ENCODE measurements around the gene NHLRC1. TPM values are rescaled to one million over a fixed set of nuclear protein-coding genes. Genes with fewer than 3 reads are reported as not detected.

NHLRC1 gene
- total and polyA plus RNA-seq, 2 of the 13 experiments (the other 11 are each of a cell fraction or from before 2014, with no cell fraction given): 0.04 to 0.11 TPM

GRCh38 chr6:18122128-18123093 lies at the start of gene NHLRC1 (continued):
- TF ChIP-seq ZBTB49 (CRISPR knock-in tag; IDR thresholded peaks at IDR 0.05; ENCODE audit: borderline replicate concordance) (peak; percentile 90; the same call in 1 of the 2 replicates), NCOA2 (CRISPR knock-in tag; IDR thresholded peaks at IDR 0.05) (peak; percentile 81), ZNF644 (CRISPR knock-in tag; IDR thresholded peaks at IDR 0.05; ENCODE audit: low read depth) (peak; percentile 88), ZSCAN21 (CRISPR knock-in tag; IDR thresholded peaks at IDR 0.05; ENCODE audit: borderline replicate concordance) (peak; percentile 89; the same call in 1 of the 2 replicates), ZNF432 (CRISPR knock-in tag; IDR thresholded peaks at IDR 0.05; ENCODE audit: borderline replicate concordance) (no peak), ZNF446 (CRISPR knock-in tag; IDR thresholded peaks at IDR 0.05) (no peak), TRIM22 (IDR thresholded peaks at IDR 0.05) (no peak), ZNF569 (CRISPR knock-in tag; IDR thresholded peaks at IDR 0.05; ENCODE audit: borderline replicate concordance) (no peak), ZNF564 (CRISPR knock-in tag; IDR thresholded peaks at IDR 0.05) (peak; percentile 90; the same call in 1 of the 2 replicates), PBX2 (CRISPR knock-in tag; IDR thresholded peaks at IDR 0.05) (no peak), PHF8 (CRISPR knock-in tag; IDR thresholded peaks at IDR 0.05) (peak; percentile 63), RARG (CRISPR knock-in tag; IDR thresholded peaks at IDR 0.05; ENCODE audit: low read depth) (no peak), ZNF414 (CRISPR knock-in tag; IDR thresholded peaks at IDR 0.05) (peak; percentile 75; the same call in 1 of the 2 replicates), MLX (CRISPR knock-in tag; IDR thresholded peaks at IDR 0.05) (peak; percentile 87), CENPBD1 (CRISPR knock-in tag; IDR thresholded peaks at IDR 0.05; ENCODE audit: borderline replicate concordance, low read depth) (no peak), ZNF256 (CRISPR knock-in tag; conservative IDR thresholded peaks at IDR 0.05) (0 out of 2 replicates have a peak, but pooled peaks have one; percentile 47), MLLT10 (CRISPR knock-in tag; IDR thresholded peaks at IDR 0.05) (no peak), JDP2 (CRISPR knock-in tag; IDR thresholded peaks at IDR 0.05; ENCODE audit: borderline replicate concordance) (no peak), ZNF362 (CRISPR knock-in tag; IDR thresholded peaks at IDR 0.05; ENCODE audit: borderline replicate concordance) (peak; percentile 90), BATF2 (CRISPR knock-in tag; IDR thresholded peaks at IDR 0.05) (peak; percentile 96)
